Neuron (in vitro differentiated cells): ENCODE results near the gene FCRL4.

Experiments
- H2AFZ ChIP-seq: one replicate; pipeline ENCODE4 v1.6.1; 2013; ENCODE audit warnings: low read depth, mild to moderate bottlenecking, inconsistent platforms, low read length, moderate library complexity
- H3K27me3 ChIP-seq: one replicate; pipeline ENCODE4 v1.6.1; 2013; ENCODE audit warnings: low read length; ENCODE audit not compliant: insufficient read depth
- H3K36me3 ChIP-seq: one replicate; pipeline ENCODE4 v1.6.1; 2013; ENCODE audit warnings: low read length; ENCODE audit not compliant: insufficient read depth
- H3K4me1 ChIP-seq: one replicate; pipeline ENCODE4 v1.6.1; 2013; ENCODE audit warnings: low read length; ENCODE audit not compliant: insufficient read depth
- H3K4me3 ChIP-seq: 2 replicates; pipeline ENCODE4 v1.5.1; 2013; ENCODE audit warnings: mild to moderate bottlenecking, low read length, moderate library complexity
- H3K9me3 ChIP-seq: one replicate; pipeline ENCODE4 v1.6.1; 2013; ENCODE audit warnings: low read length

FCRL4 gene

DNA sequence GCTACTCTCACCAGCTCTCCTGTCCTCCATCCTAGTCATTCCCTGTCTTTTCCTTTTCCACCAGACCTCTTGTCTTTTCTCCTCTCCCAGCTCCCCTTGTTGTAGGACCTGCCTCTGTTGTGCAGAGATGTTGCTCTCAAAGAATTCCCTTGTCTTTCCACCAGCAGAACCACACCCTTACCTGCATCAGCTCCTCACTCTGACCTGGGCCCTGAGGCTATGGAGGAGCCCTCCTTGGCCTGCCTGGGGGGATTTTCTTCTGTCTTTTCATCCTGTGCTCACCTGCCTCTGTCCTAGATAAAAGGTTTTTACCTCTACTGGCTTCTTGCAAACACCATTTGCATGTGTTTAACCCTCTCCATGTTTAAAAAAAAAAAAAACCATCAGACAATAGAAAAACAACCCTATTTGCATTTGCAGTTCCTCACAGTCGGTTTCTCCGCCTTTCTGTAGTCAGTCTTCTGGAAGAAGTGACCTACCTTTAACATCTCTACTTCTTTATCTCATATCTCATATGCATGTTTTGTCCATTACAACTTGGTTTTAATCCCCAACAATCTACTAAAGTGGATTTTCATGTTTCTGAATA is 57.6 kb downstream of the FCRL4 start:
- H2AFZ ChIP-seq: no peak overlapping the region

DNA sequence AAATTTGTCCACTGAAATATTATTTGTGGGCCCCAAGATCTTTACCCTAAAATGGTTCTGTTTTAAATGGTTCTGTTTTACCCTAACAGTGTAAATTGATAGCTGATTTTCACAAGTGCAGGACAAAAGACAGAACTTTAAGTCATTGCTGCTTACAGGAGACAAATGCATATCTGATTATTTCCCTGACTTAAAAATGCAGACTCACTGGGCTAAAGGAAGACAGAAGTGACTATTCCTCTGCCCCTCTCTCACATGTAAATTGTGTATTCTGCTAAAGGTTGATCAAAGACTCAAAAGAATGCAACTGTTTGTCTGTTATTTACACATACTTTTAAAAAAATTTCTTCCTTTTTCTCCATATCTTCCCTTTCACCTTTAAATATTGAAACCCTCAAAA is 58.3 kb downstream of the FCRL4 start:
- Histone ChIP-seq H3K4me3 (no peak overlapping the region), H3K9me3 (no peaks in the 10 kb centered on the region), H3K36me3 (no peaks in the 10 kb centered on the region), H2AFZ (no peak overlapping the region), H3K4me1 (no peaks in the 10 kb centered on the region), H3K27me3 (no peaks in the 10 kb centered on the region)

More for the DNA sequence above, 57.6 kb downstream of the FCRL4 start:
- H3K4me3 ChIP-seq: no peak overlapping the region
- no peaks in the 10 kb centered on the region for H3K4me1 ChIP-seq
- no peaks in the 10 kb centered on the region for H3K9me3 ChIP-seq
- no peaks in the 10 kb centered on the region for H3K27me3 ChIP-seq
- H3K36me3 ChIP-seq: no peaks in the 10 kb centered on the region

DNA sequence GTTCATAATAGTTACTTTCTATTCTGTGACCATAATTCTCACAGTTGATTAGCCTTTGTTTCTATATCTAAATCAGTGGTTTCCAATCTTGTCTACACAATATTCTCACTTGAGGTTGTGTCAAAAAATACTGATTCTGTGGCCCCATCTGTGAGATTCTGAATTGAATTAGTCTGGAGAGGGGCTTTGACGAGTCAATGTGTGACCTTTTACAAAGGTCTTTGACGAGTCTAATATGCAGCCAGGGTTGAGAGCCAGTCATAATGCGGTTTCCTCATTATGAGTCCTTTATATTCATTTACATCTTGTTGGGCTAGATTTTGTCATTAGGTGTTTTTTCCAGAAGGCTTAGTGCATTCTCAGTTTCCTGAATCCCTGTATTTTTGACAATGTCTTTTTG is 65.3 kb downstream of the FCRL4 start:
- Histone ChIP-seq H3K4me3 (no peak overlapping the region), H3K4me1 (no peaks in the 10 kb centered on the region), H3K36me3 (no peaks in the 10 kb centered on the region), H2AFZ (no peak overlapping the region), H3K27me3 (no peaks in the 10 kb centered on the region), H3K9me3 (no peaks in the 10 kb centered on the region)

DNA sequence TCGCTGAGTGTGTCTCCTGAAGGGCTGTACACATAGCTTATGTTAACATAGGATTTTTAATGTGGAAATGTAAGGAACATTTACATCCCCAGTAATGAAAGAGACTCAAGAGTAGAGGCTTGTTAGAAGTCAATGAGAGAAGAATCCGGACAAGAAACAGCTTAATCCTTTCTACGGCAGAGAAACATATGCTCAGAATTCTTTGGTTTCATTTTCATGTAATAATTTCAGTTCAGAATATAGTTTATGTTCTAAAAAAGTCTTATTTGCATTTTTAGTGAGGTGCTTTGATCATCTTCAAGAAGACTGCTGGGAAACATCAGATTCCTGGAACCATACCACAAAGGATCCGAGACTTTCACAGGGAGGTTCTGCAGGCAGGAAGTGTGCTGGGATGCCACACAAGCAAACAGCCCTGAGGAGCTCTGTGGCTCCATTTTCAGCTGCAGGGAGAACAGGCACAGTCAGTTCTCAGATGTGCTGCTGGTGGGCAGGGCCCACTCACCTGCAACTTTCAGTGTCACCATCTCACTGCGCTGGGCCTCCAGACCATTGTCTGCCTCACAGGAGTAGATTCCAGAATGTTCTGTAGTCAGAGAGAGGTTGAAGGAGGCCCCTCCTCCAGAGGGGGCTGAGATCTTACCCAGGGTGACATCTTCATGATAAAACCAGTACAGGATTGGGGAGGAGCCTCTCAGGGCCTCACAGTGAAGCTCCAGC is 74.0 kb downstream of the FCRL4 start:
- Histone ChIP-seq H3K4me1 (no peaks in the 10 kb centered on the region), H3K36me3 (no peaks in the 10 kb centered on the region), H2AFZ (no peak overlapping the region), H3K27me3 (no peaks in the 10 kb centered on the region), H3K9me3 (no peaks in the 10 kb centered on the region), H3K4me3 (no peak overlapping the region)
